Activated CD4-positive, alpha-beta T cell treated with anti-CD3 and anti-CD28 coated beads, Interleukin-2, amount 50 U/mL, for 24 hours (primary cell): ENCODE measurements around the gene CD79B.
"Not testable (repeated sequence)": the region's sequence is repeated elsewhere in the genome, so short reads cannot be mapped to it uniquely, and the experiment has no call there.

ENCODE experiments used
- DNase-seq, 2 donors: peaks; one replicate each; pipeline ENCODE4 v3.0.0-alpha.2; 2020; ENCODE audit warnings: low read depth in 1 of 2, low spot score in 1 of 2

Gene CD79B

DNA sequence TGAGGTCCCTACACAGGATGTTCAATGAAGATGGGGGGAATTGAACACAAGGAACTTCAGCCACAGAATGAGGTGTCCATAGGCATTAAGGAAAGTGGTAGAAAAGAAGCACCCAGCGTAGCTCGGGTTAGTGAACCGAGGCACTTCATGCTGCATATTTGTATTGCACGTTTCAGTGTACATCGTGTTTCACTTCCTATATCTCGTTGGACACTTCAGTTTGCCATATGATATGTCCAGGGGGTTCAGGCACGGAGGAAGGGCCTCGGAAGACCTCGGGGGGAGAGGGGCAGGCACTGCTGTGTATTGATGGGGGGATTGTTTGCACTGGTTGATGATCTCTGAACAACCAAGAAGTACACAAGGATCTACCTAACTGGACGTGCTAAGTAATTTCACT lies 16.4 kb downstream of the CD79B start:
- not testable (repeated sequence) for DNase-seq

DNA sequence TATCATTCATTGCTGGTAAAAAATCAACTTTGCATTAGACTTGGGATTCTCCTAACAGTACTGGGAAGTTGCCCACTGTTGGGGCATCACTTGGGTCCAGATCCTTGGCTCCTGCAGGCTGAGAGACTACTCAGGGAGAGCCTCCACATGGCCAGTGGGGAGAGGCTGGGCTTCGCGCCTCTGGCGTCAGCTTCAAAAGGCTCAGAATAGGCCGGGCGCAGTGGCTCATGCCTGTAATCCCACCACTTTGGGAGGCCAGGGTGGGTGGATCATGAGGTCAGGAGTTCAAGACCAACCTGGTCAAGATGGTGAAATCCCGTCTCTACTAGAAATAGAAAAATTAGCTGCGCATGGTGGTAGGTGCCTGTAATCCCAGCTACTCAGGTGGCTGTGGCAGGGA lies 17.7 kb downstream of the CD79B start:
- DNase-seq, result no peak

DNA sequence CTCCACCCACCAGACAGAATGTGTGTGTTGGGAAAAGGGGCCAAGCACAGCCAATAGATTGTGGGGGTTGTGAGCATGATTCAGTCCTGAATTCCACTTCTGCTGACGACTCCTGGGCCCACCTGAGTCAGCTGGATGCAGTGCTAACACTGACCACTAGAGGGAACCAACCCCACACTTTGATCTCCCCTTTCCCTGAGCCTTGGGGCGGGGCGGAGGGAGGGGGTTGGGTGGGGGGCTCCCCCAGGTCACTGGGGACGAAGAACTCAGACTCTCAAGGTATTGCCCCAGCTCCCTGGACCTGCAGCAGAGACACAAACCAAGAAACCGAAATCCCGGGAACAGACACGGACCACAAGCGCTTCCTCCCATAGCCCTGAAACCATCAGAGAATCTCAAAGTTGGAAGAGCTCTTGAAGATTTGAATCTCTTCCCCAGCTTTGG lies 20.5 kb downstream of the CD79B start:
- DNase-seq, result peak; percentile 50 to 57

DNA sequence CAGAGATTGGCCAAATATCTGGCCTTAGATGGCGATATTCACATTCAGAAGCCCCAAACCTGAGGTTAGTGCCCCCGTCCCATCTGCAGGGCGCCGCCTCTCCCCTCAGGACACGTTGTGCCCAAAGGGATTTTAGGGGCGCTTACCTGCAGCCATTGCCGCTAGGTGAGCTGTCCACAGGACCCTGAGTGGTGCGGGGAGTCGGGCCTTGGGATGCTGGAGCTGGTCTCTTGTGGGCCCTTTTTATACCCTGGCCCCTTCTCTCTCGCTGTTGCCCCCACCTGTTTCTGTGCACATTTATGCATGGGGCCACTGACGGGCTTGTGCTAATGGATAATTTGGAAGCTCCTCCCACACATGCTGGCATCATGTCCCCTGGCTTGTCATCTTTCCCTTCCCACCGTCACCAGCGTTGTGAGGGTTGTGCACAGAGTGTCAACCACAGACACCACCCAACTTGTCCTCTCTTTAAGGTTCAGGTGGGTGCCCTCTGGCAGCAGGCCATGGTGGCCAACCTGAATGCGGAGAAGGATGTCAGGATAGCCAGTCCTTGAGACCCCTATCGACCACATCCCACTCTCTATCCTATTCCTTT lies 21.0 kb downstream of the CD79B start, which contains the start of gene CSHL1:
Gene CSHL1 (minus strand): TSS at position 218 of the 595 bp plus-strand sequence. CDS start 62 bp downstream, at position 156.
- no peak for DNase-seq

DNA sequence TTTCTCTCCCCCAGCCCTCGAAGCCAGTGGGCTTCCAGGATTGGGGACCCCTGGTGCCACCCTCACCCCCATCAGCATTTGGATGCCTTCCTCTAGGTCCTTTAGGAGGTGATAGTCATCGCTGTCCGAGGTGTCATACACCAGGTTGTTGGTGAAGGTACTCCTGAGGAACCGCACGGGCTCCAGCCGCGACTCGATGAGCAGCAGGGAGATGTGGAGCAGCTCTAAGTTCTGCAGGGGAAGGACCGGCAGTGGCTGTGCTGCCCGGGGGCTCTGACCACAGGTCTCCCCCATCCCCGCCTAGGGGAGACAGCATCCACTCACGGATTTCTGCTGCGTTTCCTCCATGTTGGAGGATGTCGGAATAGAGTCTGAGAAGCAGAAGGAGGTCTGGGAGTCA lies 22.0 kb downstream of the CD79B start:
- DNase-seq, result no peak

DNA sequence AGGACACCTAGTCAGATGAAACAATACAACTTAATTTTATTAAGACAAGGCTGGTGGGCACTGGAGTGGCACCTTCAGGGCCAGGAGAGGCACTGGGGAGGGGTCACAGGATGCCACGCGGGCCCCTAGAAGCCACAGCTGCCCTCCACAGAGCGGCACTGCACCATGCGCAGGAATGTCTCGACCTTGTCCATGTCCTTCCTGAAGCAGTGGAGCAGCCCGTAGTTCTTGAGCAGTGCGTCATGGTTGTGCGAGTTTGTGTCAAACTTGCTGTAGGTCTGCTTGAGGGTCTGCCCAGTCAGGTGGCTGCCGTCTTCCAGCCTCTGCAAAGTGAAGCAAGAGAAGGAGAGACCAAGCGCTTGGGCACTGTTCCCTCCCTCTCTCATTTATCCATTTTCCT lies 22.5 kb downstream of the CD79B start:
- not testable (repeated sequence) for DNase-seq

DNA sequence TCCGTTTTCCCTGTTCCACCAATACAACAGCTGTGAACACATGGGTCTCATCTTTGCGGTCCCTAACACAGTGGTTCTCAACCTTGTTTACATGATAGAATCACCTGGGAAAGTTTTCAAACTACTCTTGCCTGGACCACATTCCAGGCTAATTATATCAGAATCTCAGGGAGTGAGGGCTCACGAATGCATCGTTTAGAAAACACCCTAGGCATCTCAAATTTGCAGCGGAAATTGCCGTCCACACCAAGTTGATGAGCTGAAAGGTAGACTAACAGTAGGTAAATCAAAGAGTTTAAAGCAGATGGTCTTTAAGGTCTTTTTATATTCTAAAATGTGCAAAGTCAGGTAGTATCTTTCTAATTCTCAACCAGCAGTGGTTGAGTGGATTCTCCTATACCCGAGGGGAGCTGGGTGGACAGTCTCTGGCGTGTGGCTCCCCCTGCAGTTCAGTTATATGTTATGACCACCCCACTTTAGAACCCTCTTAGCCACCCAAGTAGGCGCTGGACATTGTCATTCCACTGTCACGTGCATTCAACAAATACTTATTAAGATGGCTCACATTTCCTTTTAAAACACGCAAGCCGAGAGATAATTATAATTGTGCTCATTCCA lies 24.9 kb downstream of the CD79B start:
- not testable (repeated sequence) for DNase-seq

DNA sequence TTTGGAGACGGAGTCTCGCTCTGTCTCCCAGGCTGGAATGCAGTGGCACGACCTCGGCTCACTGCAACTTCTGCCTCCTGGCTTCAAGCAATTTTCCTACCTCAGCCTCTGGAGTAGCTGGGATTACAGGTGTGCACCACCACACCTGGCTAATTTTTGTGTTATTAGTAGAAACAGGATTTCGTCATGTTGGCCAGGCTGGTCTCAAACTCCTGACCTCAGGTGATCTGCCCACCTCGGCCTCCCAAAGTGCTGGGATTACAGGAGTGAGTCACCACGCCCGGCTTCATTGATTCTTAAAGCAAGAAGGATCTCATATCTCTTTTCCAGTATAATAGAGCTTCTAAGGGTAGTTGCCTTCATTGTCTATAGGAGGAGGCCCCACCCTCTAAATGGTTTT lies 27.3 kb downstream of the CD79B start:
- DNase-seq, result not testable (repeated sequence)

DNA sequence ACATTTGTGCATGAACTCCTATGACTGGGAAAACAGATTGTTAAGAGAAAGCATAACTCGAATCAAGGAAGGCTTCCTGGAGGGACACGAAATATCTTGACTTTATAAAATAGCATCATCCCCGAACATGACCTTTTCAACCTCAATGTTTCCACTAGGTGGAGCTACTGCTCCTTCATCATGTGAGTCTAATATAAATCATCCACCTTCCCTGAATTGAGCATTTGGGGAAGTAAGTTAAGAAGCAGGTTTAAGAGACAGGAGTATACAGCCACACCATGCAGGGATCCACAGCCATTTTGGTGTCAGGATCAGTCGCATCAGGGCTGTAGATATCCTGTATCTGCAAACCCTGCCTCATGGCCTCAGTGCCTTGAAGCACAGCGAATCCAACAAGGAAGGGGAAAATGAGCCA lies 28.3 kb downstream of the CD79B start:
- DNase-seq, result peak in 1 of 2 donors; percentile 18

DNA sequence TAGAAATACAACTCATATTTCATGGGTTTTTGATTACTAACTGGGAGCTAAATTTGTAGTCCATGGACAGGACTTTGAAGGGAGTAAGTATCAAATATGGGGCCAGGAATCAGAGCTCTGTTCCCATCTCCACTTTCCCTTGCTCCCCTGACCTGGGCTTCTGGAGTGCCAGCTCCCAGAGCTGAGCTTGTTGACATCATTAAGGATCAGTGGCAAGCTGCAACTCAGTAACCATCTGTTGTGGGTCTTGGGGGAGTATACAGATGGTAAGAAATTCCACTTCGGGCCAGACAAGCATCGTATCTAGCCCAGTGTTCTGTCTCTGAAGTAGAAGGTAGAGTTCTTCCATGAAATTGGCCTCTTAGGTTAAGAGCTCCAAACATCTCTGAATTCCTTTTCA lies 30.2 kb downstream of the CD79B start:
- not testable (repeated sequence) for DNase-seq

DNA sequence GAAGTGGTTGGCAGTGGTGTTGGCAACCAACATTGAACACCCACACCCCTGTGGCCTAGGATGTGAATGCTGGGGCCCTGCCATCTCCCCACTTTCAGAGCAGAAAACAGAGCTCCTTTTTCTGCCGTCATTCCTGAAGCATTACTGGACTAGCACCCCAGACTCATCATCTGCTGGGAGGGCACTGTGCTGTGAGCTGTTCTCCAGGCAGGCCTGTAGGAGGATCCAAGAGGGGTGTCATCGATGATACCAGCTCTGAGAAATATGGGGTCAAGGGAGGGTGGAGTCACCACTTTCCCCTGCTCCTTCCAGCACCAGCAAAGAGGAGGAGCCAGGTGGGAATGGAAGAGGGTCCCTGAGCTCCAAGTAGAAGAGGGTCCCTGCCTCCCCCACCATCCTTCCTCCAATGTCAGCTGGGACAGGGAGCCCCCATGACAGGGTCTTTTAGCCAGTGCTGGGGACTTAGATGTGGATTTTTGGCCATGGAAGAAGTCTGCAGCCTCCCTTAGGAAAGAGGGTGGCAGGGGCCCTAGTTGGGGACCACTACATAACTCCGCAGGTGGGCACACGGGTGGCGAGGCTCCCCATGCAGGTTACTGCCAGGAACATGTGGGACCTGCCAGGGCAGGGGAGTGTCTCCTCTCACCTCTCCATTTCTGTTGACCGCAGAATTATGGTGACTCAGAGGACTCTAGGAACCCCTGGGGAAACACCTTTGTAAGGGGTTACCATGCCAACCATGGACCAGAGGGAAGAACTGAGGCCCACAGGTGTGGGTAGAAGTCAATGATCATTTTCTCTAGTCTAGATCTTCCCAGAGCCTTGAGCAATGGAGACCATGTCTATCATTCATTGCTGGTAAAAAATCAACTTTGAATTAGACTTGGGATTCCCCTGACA lies 33.0 kb downstream of the CD79B start:
- peak in 1 of 2 donors; percentile 17 for DNase-seq

DNA sequence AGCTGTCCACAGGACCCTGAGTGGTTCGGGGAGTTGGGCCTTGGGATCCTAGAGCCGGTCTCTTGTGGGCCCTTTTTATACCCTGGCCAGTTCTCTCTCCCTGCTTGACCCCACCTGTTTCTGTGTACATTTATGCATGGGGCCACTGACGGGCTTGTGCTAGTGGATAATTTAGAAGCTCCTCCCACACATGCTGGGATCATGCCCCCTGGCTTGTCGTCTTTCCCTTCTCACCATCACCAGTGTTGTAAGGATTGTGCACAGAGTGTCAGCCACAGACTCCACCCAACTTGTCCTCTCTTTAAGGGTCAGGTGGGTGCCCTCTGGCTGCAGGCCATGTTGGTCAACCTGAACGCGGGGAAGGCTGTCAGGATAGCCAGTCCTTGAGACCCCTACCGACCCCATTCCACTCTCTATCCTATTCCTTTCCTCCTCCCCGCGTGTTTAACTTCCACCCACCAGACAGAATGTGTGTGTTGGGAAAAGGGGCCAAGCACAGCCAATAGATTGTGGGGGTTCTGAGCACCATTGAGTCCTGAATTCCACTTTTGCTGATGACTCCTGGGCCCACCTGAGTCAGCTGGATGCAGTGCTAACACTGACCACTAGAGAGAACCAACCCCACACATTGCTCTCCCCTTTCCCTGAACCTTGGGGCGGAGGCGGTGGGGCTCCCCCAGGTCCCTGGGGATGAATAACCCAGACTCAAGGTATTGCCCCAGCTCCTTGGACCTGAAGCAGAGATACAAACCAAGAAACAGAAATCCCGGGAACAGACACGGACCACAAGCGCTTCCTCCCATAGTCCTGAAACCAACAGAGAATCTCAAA lies 35.4 kb downstream of the CD79B start, which contains the start of gene CSH1:
Gene CSH1 (minus strand): TSS at position 51 of the 831 bp plus-strand sequence. CDS start 63 bp downstream, outside the sequence.
- DNase-seq, result not testable (repeated sequence)

DNA sequence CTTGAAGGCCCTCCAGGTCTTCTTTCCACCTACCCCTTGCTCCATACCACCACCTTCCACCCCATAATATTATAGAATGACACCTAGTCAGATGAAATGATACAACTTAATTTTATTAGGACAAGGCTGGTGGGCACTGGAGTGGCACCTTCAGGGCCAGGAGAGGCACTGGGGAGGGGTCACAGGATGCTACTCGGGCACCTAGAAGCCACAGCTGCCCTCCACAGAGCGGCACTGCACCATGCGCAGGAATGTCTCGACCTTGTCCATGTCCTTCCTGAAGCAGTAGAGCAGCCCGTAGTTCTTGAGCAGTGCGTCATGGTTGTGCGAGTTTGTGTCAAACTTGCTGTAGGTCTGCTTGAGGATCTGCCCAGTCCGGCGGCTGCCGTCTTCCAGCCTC lies 37.3 kb downstream of the CD79B start:
- not testable (repeated sequence) for DNase-seq

DNA sequence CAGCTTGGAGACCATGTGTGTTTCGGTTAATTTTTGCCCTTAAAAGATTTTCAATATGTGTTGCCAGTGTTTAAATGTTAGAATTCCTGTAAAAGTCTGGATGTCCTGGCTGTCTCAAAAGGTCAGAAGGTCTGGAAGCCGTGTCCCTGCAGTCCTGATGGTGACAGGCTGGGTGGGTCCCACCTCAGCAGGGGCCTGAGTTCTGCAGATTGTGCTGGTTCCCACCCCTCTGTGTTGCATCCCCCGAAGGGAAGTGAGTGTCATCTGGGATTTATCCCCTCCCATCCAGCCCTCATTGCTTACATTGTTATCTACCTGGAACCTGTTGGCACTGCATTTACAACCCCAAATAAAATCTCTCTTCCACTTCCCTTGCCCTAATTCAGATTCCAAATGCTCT lies 38.1 kb downstream of the CD79B start:
- DNase-seq, result not testable (repeated sequence)

DNA sequence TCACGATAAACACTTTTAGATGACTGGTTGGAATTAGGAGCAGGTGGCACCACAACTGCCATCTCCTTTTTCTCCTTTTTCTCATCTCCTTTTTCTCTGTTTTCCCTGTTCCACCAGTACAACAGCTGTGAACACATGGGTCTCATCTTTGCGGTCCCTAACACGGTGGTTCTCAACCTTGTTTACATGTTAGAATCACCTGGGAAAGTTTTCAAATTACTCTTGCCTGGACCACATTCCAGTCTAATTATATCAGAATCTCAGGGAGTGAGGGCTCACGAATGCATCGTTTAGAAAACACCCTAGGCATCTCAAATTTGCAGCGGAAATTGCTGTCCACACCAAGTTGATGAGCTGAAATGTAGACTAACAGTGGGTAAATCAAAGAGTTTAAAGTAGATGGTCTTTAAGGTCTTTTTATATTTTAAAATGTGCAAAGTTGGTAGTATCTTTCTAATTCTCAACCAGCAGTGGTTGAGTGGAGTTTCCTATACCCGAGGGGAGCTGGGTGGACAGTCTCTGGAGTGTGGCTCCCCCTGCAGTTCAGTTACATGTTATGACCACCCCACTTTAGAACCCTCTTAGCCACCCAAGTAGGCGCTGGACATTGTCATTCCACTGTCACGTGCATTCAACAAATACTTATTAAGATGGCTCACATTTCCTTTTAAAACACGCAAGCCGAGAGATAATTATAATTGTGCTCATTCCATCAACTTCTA lies 39.7 kb downstream of the CD79B start:
- not testable (repeated sequence) for DNase-seq

DNA sequence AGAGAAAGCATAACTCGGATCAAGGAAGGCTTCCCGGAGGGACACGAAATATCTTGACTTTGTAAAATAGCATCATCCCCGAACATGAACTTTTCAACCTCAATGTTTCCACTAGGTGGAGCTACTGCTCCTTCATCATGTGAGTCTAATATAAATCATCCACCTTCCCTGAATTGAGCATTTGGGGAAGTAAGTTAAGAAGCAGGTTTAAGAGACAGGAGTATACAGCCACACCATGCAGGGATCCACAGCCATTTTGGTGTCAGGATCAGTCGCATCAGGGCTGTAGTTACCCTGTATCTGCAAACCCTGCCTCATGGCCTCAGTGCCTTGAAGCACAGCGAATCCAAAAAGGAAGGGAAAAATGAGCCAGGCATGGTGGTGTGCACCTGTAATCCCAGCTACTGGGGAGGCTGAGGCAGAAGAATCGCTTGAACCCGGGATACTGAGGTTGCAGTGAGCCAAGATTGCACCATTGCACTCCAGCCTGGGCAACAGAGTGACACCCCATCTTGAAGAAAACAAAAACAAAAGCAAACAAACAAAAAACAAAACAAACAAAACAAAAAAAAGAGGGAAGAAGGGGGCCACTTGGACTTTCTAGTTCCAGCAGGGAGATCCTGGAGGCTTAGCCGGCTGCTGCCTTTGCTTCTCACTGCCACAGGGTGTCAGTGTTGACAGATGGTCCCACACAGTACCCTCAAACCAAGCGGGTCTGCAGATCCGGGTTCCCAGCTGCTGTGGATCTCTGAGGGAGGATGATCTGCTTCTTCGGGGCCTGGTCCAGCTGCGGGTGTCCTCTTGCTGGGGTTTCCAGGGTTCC lies 42.9 kb downstream of the CD79B start:
- DNase-seq, result peak in 1 of 2 donors; percentile 18

DNA sequence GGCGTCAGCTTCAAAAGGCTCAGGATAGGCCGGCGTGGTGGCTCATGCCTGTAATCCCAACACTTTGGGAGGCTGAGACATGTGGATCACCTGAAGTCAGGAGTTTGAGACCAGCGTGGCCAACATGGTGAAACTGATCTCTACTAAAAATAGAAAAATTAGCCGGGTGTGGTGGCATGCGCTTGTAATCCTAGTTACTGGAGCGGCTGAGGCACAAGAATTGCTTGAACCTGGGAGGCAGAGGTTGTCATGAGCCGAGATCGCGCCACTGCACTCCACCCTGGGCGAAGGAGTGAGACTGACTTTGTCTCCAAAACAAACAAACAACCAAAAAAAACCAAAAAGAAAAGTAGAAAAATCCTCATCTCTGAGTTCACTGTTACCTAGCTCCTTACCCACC lies 47.0 kb downstream of the CD79B start:
- not testable (repeated sequence) for DNase-seq

DNA sequence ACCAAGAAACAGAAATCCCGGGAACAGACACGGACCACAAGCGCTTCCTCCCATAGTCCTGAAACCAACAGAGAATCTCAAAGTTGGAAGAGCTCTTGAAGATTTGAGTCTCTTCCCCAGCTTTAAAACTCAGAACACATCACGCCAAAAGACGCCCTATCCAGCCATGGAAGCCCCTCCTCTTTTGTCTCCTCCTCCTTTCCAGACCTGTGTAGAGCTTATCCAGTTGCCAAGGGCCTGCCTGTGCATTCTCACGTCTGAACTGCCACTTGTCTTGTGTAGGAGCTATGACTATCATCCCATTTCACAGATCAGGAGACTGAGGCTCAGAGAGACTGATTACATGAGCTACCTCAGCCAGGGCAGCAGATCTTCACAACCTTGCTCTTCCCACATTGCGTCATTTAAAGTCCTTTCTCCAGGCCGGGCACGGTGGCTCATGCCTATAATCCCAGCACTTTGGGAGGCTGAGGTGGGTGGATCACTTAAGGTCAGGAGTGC lies 49.5 kb downstream of the CD79B start:
- not testable (repeated sequence) for DNase-seq
